ENCODE results near the gene PRRX2.

DNA sequence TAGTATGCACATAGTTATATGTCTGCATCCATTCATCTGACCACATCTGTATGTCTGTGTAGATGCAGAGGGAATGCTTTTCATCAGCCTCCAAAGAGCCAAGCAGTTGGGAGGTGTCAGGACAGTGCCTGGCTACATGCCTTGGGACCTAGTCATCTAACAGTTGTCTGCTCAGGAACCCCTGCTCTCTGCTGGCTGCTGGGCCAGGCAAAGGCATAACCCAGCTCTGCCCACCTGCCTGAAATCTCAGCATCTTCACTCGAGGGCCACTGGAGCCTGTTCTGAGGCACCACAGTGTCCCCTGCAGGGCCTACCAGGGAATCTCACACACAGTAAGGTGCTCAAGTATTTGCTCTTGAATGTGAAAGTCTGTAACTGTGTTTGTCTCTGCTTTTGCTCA lies 48.3 kb upstream of the PRRX2 start:
- TF ChIP-seq POLR2AphosphoS5 (IDR thresholded peaks at IDR 0.05; ENCODE audit: insufficient read depth in 1 of 2, low read depth in 1 of 2) (no peak), POLR2A (IDR thresholded peaks at IDR 0.05) (no peak)
- TF ChIP-seq, protein P1, sequence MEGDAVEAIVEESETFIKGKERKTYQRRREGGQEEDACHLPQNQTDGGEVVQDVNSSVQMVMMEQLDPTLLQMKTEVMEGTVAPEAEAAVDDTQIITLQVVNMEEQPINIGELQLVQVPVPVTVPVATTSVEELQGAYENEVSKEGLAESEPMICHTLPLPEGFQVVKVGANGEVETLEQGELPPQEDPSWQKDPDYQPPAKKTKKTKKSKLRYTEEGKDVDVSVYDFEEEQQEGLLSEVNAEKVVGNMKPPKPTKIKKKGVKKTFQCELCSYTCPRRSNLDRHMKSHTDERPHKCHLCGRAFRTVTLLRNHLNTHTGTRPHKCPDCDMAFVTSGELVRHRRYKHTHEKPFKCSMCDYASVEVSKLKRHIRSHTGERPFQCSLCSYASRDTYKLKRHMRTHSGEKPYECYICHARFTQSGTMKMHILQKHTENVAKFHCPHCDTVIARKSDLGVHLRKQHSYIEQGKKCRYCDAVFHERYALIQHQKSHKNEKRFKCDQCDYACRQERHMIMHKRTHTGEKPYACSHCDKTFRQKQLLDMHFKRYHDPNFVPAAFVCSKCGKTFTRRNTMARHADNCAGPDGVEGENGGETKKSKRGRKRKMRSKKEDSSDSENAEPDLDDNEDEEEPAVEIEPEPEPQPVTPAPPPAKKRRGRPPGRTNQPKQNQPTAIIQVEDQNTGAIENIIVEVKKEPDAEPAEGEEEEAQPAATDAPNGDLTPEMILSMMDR (IDR thresholded peaks at IDR 0.05), result no peak
